Activated T-cell treated with anti-CD3 and anti-CD28 coated beads, Interleukin-2, amount 50 U/mL, for 48 hours (primary cell): ENCODE data around the gene CCDC77.

ENCODE experiments used
- DNase-seq, 2 experiments: peaks; one replicate each; pipeline ENCODE4 v3.0.0-alpha.2; 2020

The CCDC77 gene

GRCh38 chr12:484096-484495 lies 82.7 kb downstream of the CCDC77 start:
- no peak for DNase-seq

DNA sequence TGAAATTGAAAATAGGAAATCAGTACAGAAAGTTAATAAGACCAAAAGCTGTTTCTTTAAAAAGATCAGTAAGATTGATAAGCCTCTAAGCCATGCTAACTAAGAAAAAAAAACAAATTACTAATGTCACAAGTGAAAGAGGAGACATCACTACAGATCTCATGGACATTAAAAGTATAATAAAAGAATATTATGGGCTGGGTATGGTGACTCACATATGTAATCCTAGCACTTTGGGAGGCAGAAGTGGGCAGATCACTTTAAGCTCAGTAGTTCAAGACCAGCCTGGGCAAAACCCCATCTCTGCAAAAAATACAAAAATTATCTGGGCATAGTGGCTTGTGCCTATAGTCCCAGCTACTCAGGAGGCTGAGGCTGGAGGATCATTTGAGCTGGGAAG lies 88.8 kb downstream of the CCDC77 start:
- DNase-seq, result no peak
